Medulla oblongata (tissue), 1 donor: ENCODE results near the gene UBE2Q2.
"Not testable (repeated sequence)": the region's sequence is repeated elsewhere in the genome, so short reads cannot be mapped to it uniquely, and the experiment has no call there.

Source experiments
- DNase-seq: peaks from one replicate; pipeline ENCODE4 v3.0.0-alpha.2; 2015; ENCODE audit errors: extremely low spot score

Gene UBE2Q2

DNA sequence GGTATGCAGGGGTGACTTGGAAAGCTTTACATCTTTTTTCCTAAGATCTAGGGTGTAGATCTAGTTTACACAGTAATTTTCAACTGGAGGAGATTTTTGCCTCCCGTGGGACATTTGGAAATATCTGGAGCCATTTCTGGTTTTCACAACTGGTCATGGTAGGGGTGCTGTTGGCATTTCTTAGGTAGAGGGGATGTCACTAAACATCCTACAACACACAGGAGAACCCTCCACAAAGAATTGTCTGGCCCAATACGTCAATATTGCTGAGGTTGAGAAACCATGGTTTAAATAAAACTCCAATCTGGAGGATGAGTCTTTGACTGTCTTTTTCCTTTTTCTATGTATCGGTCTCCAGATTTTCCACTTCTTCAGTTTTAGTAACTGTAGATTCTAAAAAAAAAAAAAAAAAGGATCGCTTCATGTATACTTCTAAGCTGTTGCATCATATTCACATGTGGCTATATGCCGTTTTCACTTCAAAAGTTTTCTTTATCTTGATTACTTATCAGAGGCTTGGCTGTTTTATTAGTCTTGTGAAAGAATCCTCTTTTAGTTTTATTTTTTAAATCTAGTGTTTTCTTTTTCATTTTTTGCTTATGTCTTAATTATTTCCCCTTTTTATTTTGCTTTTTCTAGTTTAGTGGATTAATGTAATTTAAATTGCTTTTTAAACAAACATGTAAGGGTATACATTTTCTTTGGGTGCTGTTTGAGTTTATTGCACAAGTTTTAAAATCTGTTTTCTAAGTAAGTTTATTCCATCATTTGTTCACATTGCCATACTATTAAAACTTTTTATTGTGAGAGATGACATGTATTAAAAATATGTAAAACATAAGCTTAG is 21.2 kb downstream of the UBE2Q2 start:
- DNase-seq = no peak

DNA sequence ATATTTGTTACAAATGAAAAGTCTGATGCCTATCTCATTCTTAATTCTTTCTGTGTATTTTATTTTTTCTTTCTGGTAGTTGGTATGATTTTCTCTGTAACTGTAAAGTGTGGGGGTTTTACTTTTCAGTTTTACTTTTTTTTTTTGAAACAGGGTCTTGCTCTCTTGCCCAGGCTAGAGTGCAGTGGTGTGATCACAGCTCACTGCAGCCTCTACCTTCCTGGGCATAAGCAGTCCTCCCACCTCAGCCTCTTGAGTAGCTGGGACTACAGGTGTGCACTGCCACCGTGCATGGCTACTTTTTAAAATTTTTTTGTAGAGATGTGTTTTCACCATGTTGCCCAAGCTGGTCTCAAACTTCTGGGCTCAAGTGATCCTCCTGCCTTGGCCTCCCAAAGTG is 22.8 kb downstream of the UBE2Q2 start:
- DNase-seq = not testable (repeated sequence)

DNA sequence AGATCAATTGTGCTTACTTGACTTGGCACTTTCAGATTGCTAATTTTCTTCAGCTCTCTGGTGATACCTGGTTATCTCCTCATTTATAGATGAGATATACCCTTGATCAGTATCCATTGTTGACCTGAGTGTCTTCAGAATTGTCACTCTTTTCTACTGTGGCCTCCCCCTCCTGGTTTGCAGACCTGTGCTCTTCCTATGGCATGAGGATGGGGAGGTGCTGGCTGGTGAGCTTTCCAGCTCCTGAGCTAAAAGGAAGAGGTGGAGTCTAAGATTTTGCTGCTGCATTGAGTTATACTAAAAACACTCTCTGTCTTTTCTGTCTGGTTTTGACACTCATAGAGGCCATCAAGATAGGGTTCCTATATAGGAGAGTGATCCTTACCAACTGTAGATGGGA is 23.7 kb downstream of the UBE2Q2 start:
- no peak for DNase-seq

DNA sequence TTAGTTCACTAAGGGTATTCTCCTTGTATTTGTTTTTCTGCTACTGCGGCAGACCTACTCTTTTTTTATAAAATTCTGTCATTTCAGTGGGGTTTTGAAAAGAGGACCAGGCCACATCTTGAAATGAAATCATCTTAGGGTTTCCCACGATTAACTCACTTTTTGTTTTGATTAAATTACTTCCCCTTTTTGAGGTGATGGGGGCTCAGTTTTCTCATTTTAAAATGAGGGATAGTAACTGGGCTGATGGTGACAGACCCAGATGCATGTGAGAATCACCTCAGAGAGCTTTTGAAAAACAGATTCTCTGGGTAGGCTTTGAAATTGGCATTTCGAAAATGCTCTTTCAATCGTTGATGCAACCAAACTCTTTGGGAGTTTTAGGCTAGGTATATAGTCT is 24.2 kb downstream of the UBE2Q2 start:
- no peak for DNase-seq

DNA sequence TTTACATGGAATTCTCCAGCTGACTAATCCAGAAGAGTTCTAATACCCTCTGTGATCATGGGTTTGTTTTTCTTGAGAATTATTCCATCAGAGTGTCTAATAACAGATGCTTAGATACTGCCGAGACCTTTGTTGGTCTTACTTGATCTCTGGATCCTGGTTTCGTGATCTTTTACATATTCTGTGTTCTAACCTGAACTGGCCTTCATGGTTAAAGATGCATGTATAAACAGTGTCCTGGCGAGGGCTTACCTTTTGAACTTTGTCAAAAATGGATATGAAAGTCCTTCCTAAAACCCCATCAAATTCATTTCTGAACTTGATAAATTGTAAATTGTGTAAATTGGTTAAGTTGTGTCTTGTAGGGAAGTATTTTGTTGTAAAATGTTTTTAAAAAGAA is 24.8 kb downstream of the UBE2Q2 start:
- no peak for DNase-seq

DNA sequence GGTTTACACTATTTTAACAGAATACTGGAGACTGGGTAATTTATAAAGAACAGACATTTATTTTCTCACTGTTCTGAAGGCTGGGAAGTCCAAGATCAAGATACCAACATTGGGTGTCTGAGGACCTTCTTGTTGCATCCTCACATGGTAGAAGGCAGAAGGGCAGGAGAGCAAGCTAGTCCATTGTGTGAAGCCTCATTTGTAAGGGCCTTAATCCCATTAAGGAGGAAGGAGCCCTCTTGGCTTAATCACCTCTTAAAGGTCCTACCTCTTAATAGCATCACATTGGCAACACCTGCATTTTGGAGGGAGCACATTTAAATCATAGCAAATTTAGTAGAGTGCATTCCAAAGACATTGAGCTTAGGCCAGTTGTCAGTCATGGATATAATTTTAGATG is 26.2 kb downstream of the UBE2Q2 start:
- DNase-seq = no peak

DNA sequence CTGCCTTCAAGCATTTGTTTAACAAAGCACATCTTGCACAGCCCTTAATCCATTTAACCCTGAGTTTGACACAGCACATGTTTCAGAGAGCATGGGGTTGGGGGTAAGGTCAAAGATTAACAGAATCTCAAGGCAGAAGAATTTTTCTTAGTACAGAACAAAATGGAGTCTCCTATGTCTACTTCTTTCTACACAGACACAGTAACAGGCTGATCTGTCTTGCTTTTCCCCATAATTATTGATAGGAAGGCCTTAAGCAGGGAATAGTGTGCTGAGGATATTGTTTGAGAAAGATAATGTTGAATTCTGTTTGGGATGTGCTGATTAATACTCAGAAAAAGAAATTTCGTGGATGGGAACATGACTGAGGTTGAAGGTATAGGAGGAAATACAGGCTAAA is 28.3 kb downstream of the UBE2Q2 start:
- DNase-seq = not testable (repeated sequence)

DNA sequence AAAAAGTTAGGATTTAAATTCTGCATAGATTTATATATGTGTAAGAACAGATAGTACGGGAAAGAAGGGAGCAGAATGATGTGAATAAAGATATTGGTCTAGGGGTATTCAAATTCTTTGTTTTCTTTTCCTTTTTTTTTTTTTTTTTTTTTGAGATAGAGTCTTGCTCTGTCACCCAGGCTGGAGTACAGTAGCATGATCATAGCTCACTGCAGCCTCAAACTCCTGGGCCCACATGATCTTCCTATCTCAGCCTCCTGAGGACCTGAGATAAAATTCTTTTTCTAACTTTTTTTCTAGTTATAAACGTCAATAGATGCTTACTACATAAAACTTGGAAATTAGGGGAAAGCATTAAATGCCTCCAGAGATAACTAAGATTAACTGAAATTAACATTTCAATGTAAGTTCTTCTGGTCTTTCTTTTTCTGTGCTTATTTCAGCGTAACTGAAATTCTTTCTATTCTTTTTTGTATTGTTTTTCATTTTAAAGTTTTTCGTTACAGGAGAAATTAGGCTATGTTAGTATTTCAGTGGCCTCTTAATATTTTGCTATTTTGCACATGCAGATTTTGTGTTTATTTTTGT is 29.2 kb downstream of the UBE2Q2 start:
- no peak for DNase-seq

DNA sequence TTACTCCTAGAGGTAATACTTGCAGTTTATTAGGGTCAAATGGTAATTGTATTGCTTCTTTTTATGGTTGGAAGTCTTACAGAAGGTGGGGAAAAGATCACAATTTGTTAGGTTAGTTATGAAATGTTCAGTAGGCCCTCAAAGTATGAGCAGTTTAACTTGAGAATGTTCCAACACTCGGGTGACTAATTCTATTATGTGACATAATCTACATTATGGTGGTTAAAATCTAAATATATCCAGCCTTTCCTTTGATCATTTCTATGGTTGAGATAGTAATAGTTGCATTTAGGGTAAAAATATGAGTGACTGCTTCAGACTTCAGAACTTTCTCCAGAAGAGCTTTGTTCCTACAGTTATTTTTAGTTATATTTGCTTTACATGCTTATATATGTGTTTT is 40.8 kb downstream of the UBE2Q2 start:
- DNase-seq = no peak

DNA sequence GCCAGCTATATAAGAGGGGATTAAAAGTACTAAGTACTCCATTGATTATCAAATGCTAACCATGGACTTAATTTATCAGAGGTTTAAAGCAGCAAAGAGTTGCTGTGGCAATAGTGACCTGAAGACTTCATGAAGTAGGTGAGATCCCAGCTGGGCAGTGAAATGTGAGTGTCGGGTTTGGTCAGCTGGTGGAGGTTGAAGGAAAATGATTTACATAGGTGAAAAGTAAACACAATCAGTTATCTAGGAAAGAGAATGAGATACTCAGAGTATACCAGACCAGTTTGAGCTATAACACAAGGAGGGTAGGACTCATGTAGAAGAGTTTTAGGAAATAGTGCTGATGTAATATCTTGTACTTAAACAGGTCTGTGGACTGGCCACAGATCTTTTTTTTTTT is 43.9 kb downstream of the UBE2Q2 start:
- no peak for DNase-seq

DNA sequence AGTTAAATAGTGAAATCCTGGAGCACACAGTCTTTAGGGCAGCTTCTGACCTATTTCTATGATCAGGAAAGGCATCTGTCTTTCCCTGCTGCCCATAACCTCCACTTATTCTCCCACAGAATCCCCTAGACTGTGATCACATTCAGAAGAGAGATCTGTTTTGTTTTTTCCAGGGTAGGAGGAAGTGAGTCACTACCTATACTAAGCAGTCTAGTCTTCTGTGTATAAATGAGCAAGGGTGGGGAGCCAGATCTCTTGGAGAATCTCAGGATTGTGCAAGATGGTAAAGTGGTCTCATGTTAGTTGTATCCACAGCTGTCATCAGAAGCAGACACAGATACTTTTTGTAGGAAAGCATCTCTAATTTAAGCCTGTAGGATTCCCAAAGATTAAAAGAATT is 48.6 kb downstream of the UBE2Q2 start:
- no peak for DNase-seq

DNA sequence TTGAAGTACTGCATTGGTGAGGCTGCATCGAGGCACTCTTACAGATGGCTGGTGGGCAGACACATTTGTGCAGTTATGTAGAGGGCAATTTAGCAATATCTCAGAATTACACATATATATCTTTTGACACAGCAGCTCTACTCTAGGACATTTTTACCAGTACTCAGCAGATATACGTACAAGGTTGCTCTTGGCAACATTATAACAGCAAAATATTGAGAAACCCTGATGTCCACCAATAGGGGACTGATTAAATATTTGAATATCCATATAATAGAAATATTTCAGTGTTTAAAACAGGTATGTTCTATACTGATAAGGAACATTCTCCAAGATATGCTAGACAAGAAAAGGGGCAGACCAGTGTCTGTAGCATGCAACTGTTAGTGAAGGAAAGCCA is 52.5 kb downstream of the UBE2Q2 start:
- no peak for DNase-seq

DNA sequence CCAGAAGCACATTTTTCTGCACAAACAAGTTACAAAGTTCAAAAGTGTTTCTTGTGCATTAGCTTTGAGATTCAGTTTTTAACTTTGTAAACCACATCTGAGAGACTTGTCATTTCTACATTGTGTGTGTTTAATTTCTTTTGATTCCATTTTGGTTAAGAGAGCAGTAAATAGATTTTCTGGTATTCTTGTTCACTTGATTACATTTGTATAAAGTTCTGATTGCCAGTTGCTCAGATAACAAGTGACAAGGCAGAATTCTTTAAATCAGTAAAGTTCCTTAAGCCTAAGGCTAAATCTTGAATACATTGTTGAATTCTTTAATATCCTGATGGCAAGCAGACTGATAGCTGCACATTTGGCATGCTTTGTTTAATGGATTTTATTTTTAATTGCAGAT is 57.3 kb downstream of the UBE2Q2 start:
- no peak for DNase-seq

DNA sequence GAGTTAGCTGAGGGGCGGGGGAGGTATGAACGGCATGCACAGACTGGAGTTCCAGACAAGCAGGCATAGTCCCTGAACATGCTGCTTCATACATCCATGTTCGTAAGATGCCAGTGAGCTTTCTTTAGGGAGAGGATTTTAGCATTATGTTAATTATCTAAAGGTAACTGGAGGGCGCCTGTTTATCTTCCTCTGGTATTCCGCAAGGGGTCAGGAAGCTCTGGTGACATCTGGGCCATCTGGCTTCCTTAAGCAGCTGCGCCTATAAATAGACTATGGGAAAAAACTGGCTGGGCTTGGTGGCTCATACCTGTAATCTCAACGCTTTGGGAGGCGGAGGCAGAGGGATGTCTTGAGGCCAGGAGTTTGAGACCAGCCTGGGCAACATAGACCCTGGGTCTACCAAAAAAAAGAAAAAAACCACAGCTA is 58.9 kb downstream of the UBE2Q2 start:
- DNase-seq = no peak

DNA sequence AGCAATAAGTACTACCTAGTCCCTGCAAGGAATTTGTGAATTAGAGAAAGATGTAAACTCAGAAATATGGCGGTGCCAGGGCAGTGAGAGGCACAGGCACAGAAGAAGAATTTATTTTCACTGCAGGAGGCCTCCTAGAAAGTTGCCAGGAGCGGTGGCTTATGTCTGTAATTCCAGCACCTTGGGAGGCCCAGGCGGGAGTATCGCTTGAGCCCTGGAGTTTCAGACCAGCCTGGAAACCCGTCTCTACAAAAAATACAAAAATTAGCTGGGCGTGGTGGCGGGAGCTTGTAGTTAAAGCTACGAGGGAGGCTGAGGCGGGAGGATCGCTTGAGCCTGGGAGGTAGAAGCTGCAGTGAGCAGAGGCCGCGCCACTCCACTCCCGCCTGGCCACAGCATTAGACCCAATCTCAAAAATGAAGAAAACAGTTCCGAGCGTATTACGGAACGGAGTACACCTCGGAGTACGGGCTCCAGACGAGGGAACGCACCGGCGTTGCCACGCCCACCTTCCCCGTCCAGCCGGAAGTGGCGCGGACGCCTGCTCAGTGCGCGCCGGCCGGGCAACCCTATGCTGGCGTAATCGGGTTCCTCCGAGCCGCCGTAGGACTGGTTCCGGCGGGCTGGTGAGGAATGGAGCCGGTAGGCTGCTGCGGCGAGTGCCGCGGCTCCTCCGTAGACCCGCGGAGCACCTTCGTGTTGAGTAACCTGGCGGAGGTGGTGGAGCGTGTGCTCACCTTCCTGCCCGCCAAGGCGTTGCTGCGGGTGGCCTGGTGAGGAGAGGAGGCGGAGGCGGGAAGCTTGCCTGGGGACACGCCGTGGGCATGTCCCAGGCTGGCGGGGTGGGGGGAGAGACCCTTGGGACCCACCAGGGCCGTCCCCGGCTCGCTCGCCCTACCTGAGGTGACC is 60.3 kb downstream of the UBE2Q2 start, which contains the start of gene FBXO22:
Gene FBXO22, plus strand, starts transcription at position 548 of the 909 bp plus-strand sequence. Its CDS starts 86 bp downstream, at position 634.
- DNase-seq = peak; percentile 90

DNA sequence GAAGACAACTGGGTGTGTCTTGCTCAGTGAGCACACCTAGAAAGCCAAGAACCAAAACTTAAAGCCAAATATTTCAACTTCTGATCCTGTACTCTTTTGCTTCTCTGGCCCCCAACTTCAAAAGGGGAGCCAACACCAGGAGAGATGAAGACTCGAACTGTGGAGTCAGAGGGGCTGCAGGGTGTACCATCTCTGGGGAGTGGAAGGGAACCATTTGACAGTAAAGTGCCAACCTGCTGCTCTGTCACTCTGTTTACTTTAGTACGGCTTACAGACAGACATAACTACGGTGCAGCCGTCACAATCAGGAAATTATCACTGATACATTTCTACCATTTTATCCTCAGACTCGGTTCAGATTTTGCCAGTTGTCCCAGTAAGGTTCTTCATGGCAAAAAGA is 62.0 kb downstream of the UBE2Q2 start:
- DNase-seq = no peak

DNA sequence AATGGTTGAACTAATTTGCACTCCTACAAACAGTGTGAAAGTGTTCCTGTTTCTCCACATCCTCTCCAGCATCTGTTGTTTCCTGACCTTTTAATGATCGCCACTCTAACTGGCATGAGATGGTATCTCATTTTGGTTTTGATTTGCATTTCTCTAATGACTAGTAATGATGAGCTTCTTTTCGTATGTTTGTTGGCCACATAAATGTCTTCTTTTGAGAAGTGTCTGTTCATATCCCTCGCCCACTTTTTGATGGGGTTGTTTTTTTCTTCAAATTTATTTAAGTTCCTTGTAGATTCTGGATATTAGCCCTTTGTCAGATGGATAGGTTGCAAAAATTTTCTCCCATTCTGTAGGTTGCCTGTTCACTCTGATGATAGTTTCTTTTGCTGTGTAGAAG is 67.1 kb downstream of the UBE2Q2 start:
- not testable (repeated sequence) for DNase-seq

DNA sequence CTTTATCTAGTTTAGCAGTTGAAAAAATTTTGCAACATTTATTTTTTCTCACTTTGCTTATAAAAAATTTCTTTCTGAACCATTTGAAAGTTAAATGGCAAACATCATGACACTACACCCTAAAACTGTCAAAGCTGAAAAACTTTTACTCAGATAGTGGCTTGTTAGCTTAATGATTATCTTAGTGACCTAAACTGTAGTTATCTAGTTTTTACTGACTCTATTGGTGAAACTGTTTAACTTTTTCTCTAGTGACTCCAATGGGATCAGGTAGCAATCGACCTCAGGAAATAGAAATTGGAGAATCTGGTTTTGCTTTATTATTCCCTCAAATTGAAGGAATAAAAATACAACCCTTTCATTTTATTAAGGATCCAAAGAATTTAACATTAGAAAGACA is 73.7 kb downstream of the UBE2Q2 start:
- no peak for DNase-seq

DNA sequence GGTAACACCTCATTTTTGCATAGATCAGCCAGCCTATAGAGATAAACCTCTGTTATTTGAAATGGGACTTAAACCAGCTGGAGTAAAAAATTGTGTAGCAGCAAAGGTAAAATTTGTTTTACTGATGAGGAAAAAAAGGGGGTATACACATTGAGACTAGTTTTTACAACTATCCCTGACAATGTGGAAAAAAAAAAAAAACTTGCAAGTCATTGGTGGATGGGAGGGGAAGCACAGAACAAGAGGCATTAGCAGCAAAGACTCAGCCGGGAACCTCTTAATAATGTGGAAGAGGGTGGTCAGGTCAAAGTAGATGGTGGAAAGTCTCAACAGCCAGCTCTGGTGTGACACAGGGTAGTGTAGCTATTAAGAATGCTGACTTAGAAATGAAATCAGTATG is 74.9 kb downstream of the UBE2Q2 start:
- no peak for DNase-seq

DNA sequence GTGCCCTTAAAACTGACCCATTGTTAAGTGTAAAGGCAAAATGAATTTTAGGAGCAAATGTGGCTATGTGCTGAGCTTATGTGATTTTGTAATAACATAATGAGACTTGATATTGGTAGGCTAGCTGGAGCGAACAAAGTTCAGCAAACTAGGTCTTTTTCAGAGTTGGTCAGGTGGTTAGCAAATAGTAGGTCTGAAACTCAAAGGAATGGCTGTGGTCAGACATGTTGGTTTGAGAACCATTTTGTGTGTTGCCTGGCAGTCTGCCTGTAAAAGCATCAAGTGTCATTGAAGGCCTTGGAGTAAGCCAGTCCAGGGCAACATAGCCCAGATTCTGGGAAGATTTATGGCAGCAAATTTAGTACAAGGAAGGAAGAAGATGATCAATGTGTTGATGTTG is 76.8 kb downstream of the UBE2Q2 start:
- DNase-seq = no peak

DNA sequence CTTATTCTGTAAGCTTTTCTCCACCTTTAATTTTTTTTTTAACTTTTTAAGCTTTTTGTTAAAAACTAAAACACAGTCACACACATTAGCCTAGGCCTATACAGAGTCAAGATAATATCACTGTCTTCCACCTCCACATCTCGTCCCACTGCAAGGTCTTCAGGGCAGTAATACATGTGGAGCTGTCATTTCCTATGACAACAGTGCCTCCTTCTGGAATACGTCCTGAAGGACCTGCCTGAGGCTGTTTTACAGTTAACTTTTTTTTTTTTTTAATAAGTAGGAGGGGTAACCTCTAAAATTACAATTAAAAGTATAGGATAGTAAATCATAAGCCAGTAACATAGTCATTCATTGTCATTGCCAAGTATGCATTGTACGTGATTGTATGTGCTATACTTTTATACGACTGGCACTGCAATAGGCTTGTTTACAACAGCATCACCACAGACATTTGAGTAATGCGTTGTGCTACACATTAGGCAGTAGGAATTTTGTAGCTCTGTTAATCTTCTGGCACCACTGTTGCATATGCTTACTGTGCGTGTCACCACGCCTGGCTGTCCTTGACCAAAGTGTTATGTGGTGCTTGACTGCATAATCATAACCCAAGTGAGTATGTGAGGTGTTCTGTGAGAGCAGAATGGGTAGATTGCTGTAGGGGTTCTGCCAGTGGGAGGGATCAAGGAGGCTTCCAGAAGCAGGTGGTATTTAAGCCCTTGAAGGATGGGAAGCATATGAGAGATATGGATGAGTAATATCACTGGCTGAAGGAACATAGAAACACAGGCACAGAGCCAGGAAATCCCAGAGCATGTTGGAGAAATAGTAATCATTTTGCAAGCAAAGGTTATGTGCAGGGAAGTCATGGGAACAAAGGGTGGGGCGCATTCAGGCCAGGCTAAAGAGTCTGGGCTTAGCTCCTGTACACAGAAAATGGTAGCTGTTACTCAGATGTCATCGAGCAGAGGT is 78.8 kb downstream of the UBE2Q2 start:
- DNase-seq = no peak
